HCT116 (cell line): Measurements from ENCODE around the gene PIGP. TPM values are rescaled to one million over a fixed set of nuclear protein-coding genes. Genes with fewer than 3 reads are reported as not detected.

ENCODE experiments used
- ATAC-seq: fragments of 200-7000 bp; cut with Tn5 transposase; 2 replicates; pipeline ENCODE4 v1.9.1; 2020; ENCODE audit warnings: mild to moderate bottlenecking, moderate library complexity
- BruUV-seq: library from RNA; stranded (reverse); fragments of 400-500 nt; replicated peaks from 2 replicates; lab custom pipeline; 2021; lab: Mats Ljungman, UMichigan
- CTCF ChIA-PET: fragments of 300-600 bp; sonication (Branson Sonifier 250); formaldehyde crosslinking; loops from one replicate; lab custom pipeline; 2021; ENCODE audit warnings: antibody characterized with exemption; lab: Charles Lee
- POLR2A ChIA-PET: fragments of 300-600, 350-600 bp; sonication (Branson Sonifier 250); formaldehyde crosslinking; loops from one replicate; lab custom pipeline; 2021; ENCODE audit warnings: antibody characterized with exemption; lab: Charles Lee
- RAD21 ChIA-PET, 2 experiments: fragments of 300-600 bp; sonication (Branson Sonifier 250); formaldehyde crosslinking; loops; one replicate each; lab custom pipeline; 2023; ENCODE audit warnings: low total read pairs in 2 of 2; ENCODE audit not compliant: uncharacterized antibody in 2 of 2, unreplicated experiment in 2 of 2, low non-redundant PET in 1 of 2; lab: Charles Lee
- DNase-seq: peaks from one replicate; pipeline ENCODE4 v3.0.0-alpha.2; 2010; ENCODE audit warnings: low read depth, low spot score
- H2AFZ ChIP-seq: fragments of 200-600 bp; shearing (Covaris generic), sonication (generic); 2 replicates; pipeline ENCODE4 v1.6.1; 2017; ENCODE audit warnings: low read depth, mixed run types, mixed read lengths, antibody characterized with exemption, low read length; ENCODE audit not compliant: poor library complexity, severe bottlenecking
- H3K27ac ChIP-seq: 2 replicates; pipeline ENCODE4 v1.5.1; 2012; ENCODE audit warnings: low read depth, low read length
- H3K27me3 ChIP-seq: fragments of 200-600 bp; sonication (generic); 2 replicates; pipeline ENCODE4 v1.6.1; 2016; ENCODE audit warnings: mixed run types, low read length, mixed read lengths; ENCODE audit not compliant: insufficient read depth
- H3K36me3 ChIP-seq, 2 experiments: fragments of 200-500 bp in 1 of 2; fragments of 200-600 bp in 1 of 2; sonication (Bioruptor generic) in 1 of 2; sonication (generic) in 1 of 2; 2 replicates each; pipeline versions ENCODE4 v1.5.1 to v1.6.1; 2014 to 2016; ENCODE audit warnings: low read length in 2 of 2, inconsistent platforms in 1 of 2, mixed read lengths in 1 of 2, mixed run types in 1 of 2; ENCODE audit not compliant: insufficient read depth in 2 of 2, control insufficient read depth in 1 of 2
- H3K4me1 ChIP-seq, 2 experiments: fragments of 200-600 bp in 1 of 2; sonication (generic) in 1 of 2; 2 replicates each; pipeline versions ENCODE4 v1.5.1 to v1.6.1; 2012 to 2017; ENCODE audit warnings: low read length in 2 of 2, inconsistent platforms in 1 of 2, mild to moderate bottlenecking in 1 of 2, mixed read lengths in 1 of 2, mixed run types in 1 of 2, moderate library complexity in 1 of 2; ENCODE audit not compliant: insufficient read depth in 2 of 2, control insufficient read depth in 1 of 2
- H3K4me2 ChIP-seq: fragments of 200-600 bp; sonication (generic); 2 replicates; pipeline ENCODE4 v1.6.1; 2017; ENCODE audit warnings: mixed run types, low read length, mixed read lengths
- H3K4me3 ChIP-seq, 2 experiments: fragments of 200-600 bp in 1 of 2; sonication (generic) in 1 of 2; replicated peaks in 1 of 2; 2 replicates each; pipeline ENCODE4 v1.5.1; 2011 to 2016; ENCODE audit warnings: low read length in 2 of 2, control low read depth in 1 of 2, low read depth in 1 of 2, mild to moderate bottlenecking in 1 of 2, mixed read lengths in 1 of 2, mixed run types in 1 of 2
- H3K79me2 ChIP-seq: fragments of 200-600 bp; sonication (generic); 2 replicates; pipeline ENCODE4 v1.6.1; 2017; ENCODE audit warnings: mild to moderate bottlenecking, mixed run types, low read length, moderate library complexity, mixed read lengths; ENCODE audit not compliant: insufficient read depth
- H3K9ac ChIP-seq: fragments of 200-600 bp; sonication (generic); 2 replicates; pipeline ENCODE4 v1.6.1; 2016; ENCODE audit warnings: low read length, mixed read lengths
- H3K9me2 ChIP-seq: fragments of 200-600 bp; sonication (generic), shearing (Covaris generic); 2 replicates; pipeline ENCODE4 v1.6.1; 2017; ENCODE audit warnings: mixed run types, mild to moderate bottlenecking, moderate library complexity; ENCODE audit not compliant: insufficient read depth
- H3K9me3 ChIP-seq, 2 experiments: fragments of 200-500 bp in 1 of 2; fragments of 200-600 bp in 1 of 2; sonication (Bioruptor generic) in 1 of 2; sonication (generic) in 1 of 2; 2 replicates each; pipeline ENCODE4 v1.6.1; 2014 to 2017; ENCODE audit warnings: low read length in 2 of 2, mixed read lengths in 2 of 2, inconsistent platforms in 1 of 2, low read depth in 1 of 2, mild to moderate bottlenecking in 1 of 2, mixed run types in 1 of 2, moderate library complexity in 1 of 2; ENCODE audit not compliant: control insufficient read depth in 1 of 2, insufficient read depth in 1 of 2
- H4K20me1 ChIP-seq: fragments of 200-600 bp; sonication (generic), shearing (Covaris generic); 2 replicates; pipeline ENCODE4 v1.6.1; 2017; ENCODE audit warnings: mixed run types, mild to moderate bottlenecking, moderate library complexity; ENCODE audit not compliant: insufficient read depth
- POLR2A ChIP-seq: IDR thresholded peaks from 2 replicates; pipeline ENCODE4 v1.7.0; 2011; ENCODE audit warnings: borderline replicate concordance; ENCODE audit not compliant: insufficient read depth, insufficient read length; ENCODE audit errors: extremely low read depth
- POLR2AphosphoS5 ChIP-seq: IDR thresholded peaks from 2 replicates; pipeline ENCODE4 v1.6.1; 2011; ENCODE audit warnings: mild to moderate bottlenecking, low read depth, low read length, moderate library complexity
- ZBTB33 ChIP-seq: IDR thresholded peaks from 2 replicates; pipeline ENCODE4 v1.6.1; 2011; ENCODE audit warnings: mild to moderate bottlenecking, low read length, moderate library complexity; ENCODE audit not compliant: insufficient replicate concordance; ENCODE audit errors: extremely low read depth
- intact Hi-C: fragments of 100-400 bp; cut with micrococcal nuclease; formaldehyde crosslinking; loops from 2 replicates; pipeline ENCODE4 v1.10.0; 2022
- total RNA-seq: library from RNA; stranded (reverse); gene quantifications from one replicate; pipeline ENCODE4 v1.2.1, GENCODE V29; 2021; ENCODE audit not compliant: unreplicated experiment
- TF ChIP-seq, protein P1 (sequence below): IDR thresholded peaks from 2 replicates; pipeline ENCODE4 v1.6.1; 2012; ENCODE audit warnings: low read depth

Gene PIGP
- total RNA-seq, 1 experiment from 2014 or later = 23.5 TPM

DNA sequence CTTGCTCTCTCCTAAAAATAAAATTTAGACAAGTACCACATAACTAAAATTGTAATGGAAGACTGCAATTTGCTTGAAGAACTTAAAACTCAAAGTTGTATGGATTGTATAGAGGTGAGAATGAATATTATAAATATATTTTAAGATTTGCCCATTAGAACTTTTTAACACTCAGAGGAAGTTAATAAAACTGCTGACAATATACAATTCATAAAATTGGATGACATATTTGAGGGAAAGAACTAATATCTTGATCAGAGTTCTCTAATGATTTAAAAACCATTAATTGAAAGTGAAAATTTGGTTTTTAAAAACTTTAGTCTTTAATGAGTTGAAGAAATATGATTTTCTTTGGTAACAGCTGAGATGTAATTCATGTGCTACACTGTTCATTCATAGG is 21.1 kb upstream of the PIGP start:
- ChIA-PET CTCF (no interaction called here), RAD21 (no interaction called here), POLR2A (no interaction called here)
- TF ChIP-seq, protein P1, sequence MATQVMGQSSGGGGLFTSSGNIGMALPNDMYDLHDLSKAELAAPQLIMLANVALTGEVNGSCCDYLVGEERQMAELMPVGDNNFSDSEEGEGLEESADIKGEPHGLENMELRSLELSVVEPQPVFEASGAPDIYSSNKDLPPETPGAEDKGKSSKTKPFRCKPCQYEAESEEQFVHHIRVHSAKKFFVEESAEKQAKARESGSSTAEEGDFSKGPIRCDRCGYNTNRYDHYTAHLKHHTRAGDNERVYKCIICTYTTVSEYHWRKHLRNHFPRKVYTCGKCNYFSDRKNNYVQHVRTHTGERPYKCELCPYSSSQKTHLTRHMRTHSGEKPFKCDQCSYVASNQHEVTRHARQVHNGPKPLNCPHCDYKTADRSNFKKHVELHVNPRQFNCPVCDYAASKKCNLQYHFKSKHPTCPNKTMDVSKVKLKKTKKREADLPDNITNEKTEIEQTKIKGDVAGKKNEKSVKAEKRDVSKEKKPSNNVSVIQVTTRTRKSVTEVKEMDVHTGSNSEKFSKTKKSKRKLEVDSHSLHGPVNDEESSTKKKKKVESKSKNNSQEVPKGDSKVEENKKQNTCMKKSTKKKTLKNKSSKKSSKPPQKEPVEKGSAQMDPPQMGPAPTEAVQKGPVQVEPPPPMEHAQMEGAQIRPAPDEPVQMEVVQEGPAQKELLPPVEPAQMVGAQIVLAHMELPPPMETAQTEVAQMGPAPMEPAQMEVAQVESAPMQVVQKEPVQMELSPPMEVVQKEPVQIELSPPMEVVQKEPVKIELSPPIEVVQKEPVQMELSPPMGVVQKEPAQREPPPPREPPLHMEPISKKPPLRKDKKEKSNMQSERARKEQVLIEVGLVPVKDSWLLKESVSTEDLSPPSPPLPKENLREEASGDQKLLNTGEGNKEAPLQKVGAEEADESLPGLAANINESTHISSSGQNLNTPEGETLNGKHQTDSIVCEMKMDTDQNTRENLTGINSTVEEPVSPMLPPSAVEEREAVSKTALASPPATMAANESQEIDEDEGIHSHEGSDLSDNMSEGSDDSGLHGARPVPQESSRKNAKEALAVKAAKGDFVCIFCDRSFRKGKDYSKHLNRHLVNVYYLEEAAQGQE = no peak
- TF ChIP-seq POLR2AphosphoS5 (no peak), POLR2A (no peak), ZBTB33 (no peak)
- Histone ChIP-seq H3K4me3 (no peak overlapping the region), H3K27me3 (no peaks in the 10 kb centered on the region), H3K4me1 (no peaks in the 10 kb centered on the region), H4K20me1 (no peaks in the 10 kb centered on the region), H3K9ac (no peak overlapping the region), H3K9me2 (no peaks in the 10 kb centered on the region), H3K4me2 (no peak overlapping the region), H2AFZ (no peak overlapping the region), H3K27ac (no peak overlapping the region), H3K36me3 (peaks cover 17 to 24% of the 10 kb centered on the region in 2 experiments), H3K9me3 (no peaks in the 10 kb centered on the region), H3K79me2 (peaks cover 29% of the 10 kb centered on the region)
- intact Hi-C loops = no loop called here
- no peak for DNase-seq
- ATAC-seq = no peak
- BruUV-seq = no TSS peak
